ENCODE results near the gene HCAR3.
"Not testable (repeated sequence)": the region's sequence is repeated elsewhere in the genome, so short reads cannot be mapped to it uniquely, and the experiment has no call there.

- TF ChIP-seq CTCF (IDR thresholded peaks at IDR 0.05; ENCODE audit: poor library complexity, severe bottlenecking); EZH2 (IDR thresholded peaks at IDR 0.05; ENCODE audit: borderline replicate concordance, insufficient read depth, low read length, poor library complexity, severe bottlenecking); POLR2AphosphoS5 (IDR thresholded peaks at IDR 0.05); TAF1 (IDR thresholded peaks at IDR 0.05; ENCODE audit: low read depth); EP300 (conservative IDR thresholded peaks at IDR 0.05; ENCODE audit: poor library complexity, severe bottlenecking); SMC3 (conservative IDR thresholded peaks at IDR 0.05; ENCODE audit: poor library complexity); RAD21 (conservative IDR thresholded peaks at IDR 0.05); MXI1 (conservative IDR thresholded peaks at IDR 0.05; ENCODE audit: poor library complexity, severe bottlenecking): not testable (repeated sequence)
- TF ChIP-seq, protein P1, sequence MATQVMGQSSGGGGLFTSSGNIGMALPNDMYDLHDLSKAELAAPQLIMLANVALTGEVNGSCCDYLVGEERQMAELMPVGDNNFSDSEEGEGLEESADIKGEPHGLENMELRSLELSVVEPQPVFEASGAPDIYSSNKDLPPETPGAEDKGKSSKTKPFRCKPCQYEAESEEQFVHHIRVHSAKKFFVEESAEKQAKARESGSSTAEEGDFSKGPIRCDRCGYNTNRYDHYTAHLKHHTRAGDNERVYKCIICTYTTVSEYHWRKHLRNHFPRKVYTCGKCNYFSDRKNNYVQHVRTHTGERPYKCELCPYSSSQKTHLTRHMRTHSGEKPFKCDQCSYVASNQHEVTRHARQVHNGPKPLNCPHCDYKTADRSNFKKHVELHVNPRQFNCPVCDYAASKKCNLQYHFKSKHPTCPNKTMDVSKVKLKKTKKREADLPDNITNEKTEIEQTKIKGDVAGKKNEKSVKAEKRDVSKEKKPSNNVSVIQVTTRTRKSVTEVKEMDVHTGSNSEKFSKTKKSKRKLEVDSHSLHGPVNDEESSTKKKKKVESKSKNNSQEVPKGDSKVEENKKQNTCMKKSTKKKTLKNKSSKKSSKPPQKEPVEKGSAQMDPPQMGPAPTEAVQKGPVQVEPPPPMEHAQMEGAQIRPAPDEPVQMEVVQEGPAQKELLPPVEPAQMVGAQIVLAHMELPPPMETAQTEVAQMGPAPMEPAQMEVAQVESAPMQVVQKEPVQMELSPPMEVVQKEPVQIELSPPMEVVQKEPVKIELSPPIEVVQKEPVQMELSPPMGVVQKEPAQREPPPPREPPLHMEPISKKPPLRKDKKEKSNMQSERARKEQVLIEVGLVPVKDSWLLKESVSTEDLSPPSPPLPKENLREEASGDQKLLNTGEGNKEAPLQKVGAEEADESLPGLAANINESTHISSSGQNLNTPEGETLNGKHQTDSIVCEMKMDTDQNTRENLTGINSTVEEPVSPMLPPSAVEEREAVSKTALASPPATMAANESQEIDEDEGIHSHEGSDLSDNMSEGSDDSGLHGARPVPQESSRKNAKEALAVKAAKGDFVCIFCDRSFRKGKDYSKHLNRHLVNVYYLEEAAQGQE (IDR thresholded peaks at IDR 0.05; ENCODE audit: borderline replicate concordance) = not testable (repeated sequence)
Measured at GRCh38 chr12:122709287-122709686, 7.3 kb downstream of the HCAR3 start.
